ENCODE results near the gene YBEY. TPM values are rescaled to one million over a fixed set of nuclear protein-coding genes. Genes with fewer than 3 reads are reported as not detected.

The YBEY gene
- total RNA-seq, 1 donor from 2014 or later: 17.1 TPM

DNA sequence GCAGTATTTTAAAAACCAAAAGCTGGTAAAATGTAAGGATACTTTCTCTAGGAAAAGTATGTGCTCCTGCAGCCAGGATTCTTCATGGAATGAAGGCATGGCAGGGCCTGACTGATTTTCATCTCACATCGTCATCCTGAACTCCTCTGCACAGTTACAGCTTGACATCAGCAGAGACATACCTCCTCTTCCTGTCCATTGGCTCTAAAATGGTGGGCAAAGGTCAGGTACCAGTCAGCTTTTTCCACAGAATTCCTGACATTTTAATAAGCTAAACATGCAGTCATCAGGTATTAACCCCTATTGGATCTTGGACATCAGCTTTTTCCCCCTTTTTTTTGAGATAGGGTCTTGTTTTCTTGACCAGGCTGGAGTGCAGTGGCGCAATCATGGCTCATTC lies 43.7 kb downstream of the YBEY start:
- Histone ChIP-seq H3K27ac (replicated peaks) (no peak overlapping the region), H3K4me1 (peaks cover 14% of the 10 kb centered on the region), H3K4me3 (no peak overlapping the region), H3K27me3 (ENCODE audit: low read depth) (no peaks in the 10 kb centered on the region), H3K9me3 (replicated peaks) (no peaks in the 10 kb centered on the region), H3K36me3 (peaks cover 40% of the 10 kb centered on the region)
- TF ChIP-seq, protein P1, sequence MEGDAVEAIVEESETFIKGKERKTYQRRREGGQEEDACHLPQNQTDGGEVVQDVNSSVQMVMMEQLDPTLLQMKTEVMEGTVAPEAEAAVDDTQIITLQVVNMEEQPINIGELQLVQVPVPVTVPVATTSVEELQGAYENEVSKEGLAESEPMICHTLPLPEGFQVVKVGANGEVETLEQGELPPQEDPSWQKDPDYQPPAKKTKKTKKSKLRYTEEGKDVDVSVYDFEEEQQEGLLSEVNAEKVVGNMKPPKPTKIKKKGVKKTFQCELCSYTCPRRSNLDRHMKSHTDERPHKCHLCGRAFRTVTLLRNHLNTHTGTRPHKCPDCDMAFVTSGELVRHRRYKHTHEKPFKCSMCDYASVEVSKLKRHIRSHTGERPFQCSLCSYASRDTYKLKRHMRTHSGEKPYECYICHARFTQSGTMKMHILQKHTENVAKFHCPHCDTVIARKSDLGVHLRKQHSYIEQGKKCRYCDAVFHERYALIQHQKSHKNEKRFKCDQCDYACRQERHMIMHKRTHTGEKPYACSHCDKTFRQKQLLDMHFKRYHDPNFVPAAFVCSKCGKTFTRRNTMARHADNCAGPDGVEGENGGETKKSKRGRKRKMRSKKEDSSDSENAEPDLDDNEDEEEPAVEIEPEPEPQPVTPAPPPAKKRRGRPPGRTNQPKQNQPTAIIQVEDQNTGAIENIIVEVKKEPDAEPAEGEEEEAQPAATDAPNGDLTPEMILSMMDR (IDR thresholded peaks at IDR 0.05; ENCODE audit: borderline replicate concordance): no peak
- no peak for DNase-seq
- intact Hi-C loops (cut with micrococcal nuclease): no loop called here

DNA sequence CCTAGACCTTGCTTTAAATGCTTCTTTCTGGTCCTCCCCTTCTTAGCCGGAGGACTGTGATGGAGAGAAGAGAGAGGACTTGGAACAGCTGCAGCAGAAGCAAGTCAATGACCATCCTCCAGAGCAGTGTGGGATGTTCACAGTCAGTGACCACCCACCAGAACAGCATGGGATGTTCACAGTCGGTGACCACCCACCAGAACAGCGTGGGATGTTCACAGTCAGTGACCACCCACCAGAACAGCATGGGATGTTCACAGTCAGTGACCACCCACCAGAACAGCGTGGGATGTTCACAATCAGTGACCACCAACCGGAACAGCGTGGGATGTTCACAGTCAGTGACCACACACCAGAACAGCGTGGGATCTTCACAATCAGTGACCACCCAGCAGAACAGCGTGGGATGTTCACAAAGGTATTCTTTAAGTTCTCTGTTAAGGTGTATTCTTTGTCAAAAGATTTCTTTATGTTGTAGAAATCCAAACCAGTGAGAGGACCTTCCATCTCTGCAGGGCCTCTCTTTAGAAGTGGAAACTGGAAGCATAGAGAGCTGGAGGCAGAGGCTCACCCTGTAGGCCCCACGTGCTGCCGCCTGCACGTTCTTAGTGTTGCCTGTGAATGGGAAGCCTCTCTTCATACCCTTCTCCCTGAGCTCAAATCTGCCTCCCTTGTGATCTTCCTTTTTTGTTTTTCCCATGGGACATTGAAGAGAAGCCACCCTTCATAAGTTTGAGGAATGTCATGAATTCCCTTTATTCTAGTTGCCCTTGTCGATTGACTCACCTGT lies 48.4 kb downstream of the YBEY start:
- intact Hi-C loops (cut with micrococcal nuclease): no loop called here
- Histone ChIP-seq H3K36me3 (peaks cover 63% of the 10 kb centered on the region), H3K9me3 (replicated peaks) (no peaks in the 10 kb centered on the region)

DNA sequence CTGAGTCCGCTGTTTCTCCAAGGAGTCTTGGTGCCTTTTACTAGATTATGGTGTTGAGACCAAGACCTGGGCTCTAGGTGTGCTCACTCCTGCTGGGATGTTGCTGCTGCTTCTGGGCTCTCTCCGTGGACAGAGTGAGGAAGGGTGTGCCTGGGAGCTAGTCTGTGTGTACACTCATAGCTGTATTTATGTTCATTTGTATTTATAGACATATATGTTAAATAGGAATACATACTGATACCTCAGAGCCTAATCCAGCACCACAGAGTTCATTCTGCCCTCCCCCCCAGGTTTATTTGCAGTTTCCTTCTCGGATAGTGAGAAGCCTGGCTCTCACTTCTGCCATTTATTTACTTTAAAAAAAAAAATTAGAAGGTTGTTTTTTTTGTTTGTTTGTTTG lies 50.5 kb downstream of the YBEY start:
- H3K9me3 ChIP-seq (replicated peaks): no peaks in the 10 kb centered on the region
- no peak overlapping the region for H3K4me3 ChIP-seq
- H3K4me1 ChIP-seq: no peaks in the 10 kb centered on the region
- peaks cover 58% of the 10 kb centered on the region for H3K36me3 ChIP-seq
- no peak overlapping the region for H3K27ac ChIP-seq (replicated peaks)
- TF ChIP-seq, protein P1 (IDR thresholded peaks at IDR 0.05; ENCODE audit: borderline replicate concordance): no peak
- no peaks in the 10 kb centered on the region for H3K27me3 ChIP-seq (ENCODE audit: low read depth)
- no peak for DNase-seq
- intact Hi-C loops (cut with micrococcal nuclease): no loop called here

More for the DNA sequence above, 48.4 kb downstream of the YBEY start:
- no peaks in the 10 kb centered on the region for H3K27me3 ChIP-seq (ENCODE audit: low read depth)
- no peak for DNase-seq
- no peak overlapping the region for H3K4me3 ChIP-seq
- TF ChIP-seq, protein P1 (IDR thresholded peaks at IDR 0.05; ENCODE audit: borderline replicate concordance): no peak
- no peak overlapping the region for H3K27ac ChIP-seq (replicated peaks)
- H3K4me1 ChIP-seq: no peaks in the 10 kb centered on the region

DNA sequence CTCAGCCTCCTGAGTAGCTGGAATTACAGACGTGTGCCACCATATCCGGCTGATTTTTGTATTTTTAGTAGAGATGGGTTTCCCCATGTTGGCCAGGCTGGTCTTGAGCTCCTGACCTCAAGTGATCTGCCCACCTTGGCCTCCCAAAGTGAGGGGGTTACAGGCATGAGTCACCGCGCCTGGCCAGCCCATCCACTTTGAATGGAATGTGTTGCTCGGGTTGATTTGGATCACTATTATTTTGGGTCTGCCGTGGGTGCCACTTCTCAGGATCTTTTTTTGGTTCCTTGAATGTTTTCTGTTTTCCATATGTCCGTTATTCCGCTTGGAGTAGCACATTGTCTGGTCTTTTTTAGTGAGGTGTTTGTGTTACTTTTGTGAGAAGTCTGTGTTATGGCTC lies 54.9 kb downstream of the YBEY start:
- Histone ChIP-seq H3K4me1 (no peaks in the 10 kb centered on the region), H3K27ac (replicated peaks) (no peak overlapping the region), H3K4me3 (no peak overlapping the region), H3K36me3 (peaks cover 40% of the 10 kb centered on the region), H3K9me3 (replicated peaks) (no peaks in the 10 kb centered on the region), H3K27me3 (ENCODE audit: low read depth) (no peaks in the 10 kb centered on the region)
- intact Hi-C loops (cut with micrococcal nuclease): no loop called here
- no peak for DNase-seq
- TF ChIP-seq, protein P1 (IDR thresholded peaks at IDR 0.05; ENCODE audit: borderline replicate concordance): no peak

DNA sequence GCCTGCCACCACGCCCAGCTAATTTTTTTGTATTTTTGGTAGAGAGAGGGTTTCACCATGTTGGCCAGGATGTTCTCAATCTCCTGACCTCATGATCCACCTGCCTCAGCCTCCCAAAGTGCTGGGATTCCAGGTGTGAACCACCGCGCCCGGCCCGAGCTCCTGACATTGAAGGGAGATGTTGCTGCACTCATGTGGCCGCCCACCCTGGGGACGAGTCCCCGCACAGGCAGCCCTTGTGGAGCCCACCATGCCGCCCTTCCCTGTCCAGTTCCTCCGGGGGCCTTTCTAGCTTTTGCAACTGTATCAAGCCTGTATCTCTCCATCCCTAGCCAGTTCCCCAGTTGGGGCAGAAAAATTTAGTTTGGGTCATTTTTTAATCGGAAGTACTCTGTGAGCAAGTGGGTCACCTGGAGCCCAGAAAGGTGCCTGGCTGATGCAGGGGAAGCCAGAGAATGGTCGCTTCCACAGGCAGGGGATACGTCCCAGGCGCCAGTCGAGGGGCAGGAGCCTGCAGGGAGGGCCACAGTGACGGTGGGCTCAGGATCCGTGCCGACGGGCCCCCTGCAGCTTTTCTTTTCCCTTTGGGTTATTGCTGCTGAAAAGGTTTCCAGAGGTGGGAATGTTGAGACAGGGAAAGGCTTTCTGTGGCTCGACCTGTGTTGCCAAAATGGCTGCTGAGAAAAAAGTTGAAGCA lies 58.2 kb downstream of the YBEY start:
- H3K9me3 ChIP-seq (replicated peaks): no peaks in the 10 kb centered on the region
- DNase-seq: no peak
- TF ChIP-seq, protein P1 (IDR thresholded peaks at IDR 0.05; ENCODE audit: borderline replicate concordance): no peak
- peaks cover 17% of the 10 kb centered on the region for H3K4me1 ChIP-seq
- no peak overlapping the region for H3K4me3 ChIP-seq
- no peak overlapping the region for H3K27ac ChIP-seq (replicated peaks)
- peaks cover 43% of the 10 kb centered on the region for H3K36me3 ChIP-seq
- intact Hi-C loops (cut with micrococcal nuclease): no loop called here
- H3K27me3 ChIP-seq (ENCODE audit: low read depth): no peaks in the 10 kb centered on the region

All from left ventricle myocardium inferior (tissue), 1 donor.